ENCODE data around the gene STH. TPM values are rescaled to one million over a fixed set of nuclear protein-coding genes. Genes with fewer than 3 reads are reported as not detected.

STH gene
- total and polyA plus RNA-seq, 2 of the 4 experiments (the other 2 are of a cell fraction): not detected

GRCh38 chr17:45967378-45967777 lies 31.7 kb upstream of the STH start:
- H4K5ac ChIP-seq (ENCODE audit: low read depth, low read length): no peak overlapping the region
- H3K27me3 ChIP-seq (ENCODE audit: control insufficient read depth, insufficient read depth, low read length): peaks cover 38% of the 10 kb centered on the region
- no peak overlapping the region for H3K4ac ChIP-seq (ENCODE audit: low read depth, low read length)
- CTCF ChIA-PET: interaction anchor here (0.6 to 1.2 kb wide), 3 partner anchors 12 to 597 kb away, joined by 3 to 10 read pairs (median 4); no protein-coding TSS in a partner anchor
- no peak overlapping the region for H3K14ac ChIP-seq (replicated peaks; ENCODE audit: low read depth, low read length)
- no peak overlapping the region for H2AK5ac ChIP-seq (ENCODE audit: low read depth, low read length)
- H3K79me1 ChIP-seq (ENCODE audit: low read depth in 1 of 2, low read length in 2 of 2): no peaks in the 10 kb centered on the region
- POLR2A ChIA-PET (ENCODE audit: unreplicated experiment): no interaction called here
- H3K9ac ChIP-seq (ENCODE audit: low read depth, low read length): no peak overlapping the region
- no peak for DNase-seq
- WGBS, 2 experiments (ENCODE audit: extremely low coverage in 2 of 2, insufficient read length in 1 of 2): 46% methylated on average over 4 of the region's 5 CpGs; no CpG with 5 or more reads in 1 of the 2 experiments
- intact Hi-C loops (cut with micrococcal nuclease) (no loop called here), in situ Hi-C loops (cut with MboI; ENCODE audit: low sequenced_read_pairs) (no loop called here), dilution Hi-C loops (cut with HindIII; ENCODE audit: low sequenced_read_pairs, unreplicated experiment) (no loop called here)
- H3K4me1 ChIP-seq (ENCODE audit: control insufficient read depth, insufficient read depth, low read length): no peaks in the 10 kb centered on the region
- no peak overlapping the region for H2BK5ac ChIP-seq (ENCODE audit: low read depth, low read length, poor library complexity, severe bottlenecking)
- no peaks in the 10 kb centered on the region for H3K36me3 ChIP-seq (ENCODE audit: control insufficient read depth, insufficient read depth, low read length)
- no peak overlapping the region for H3K18ac ChIP-seq (ENCODE audit: low read depth, low read length)
- no peaks in the 10 kb centered on the region for H3K9me3 ChIP-seq (ENCODE audit: control insufficient read depth, insufficient read depth, low read length)
- H2AK9ac ChIP-seq (replicated peaks; ENCODE audit: low read depth, low read length, poor library complexity): no peak overlapping the region
- H4K8ac ChIP-seq (ENCODE audit: low read depth in 2 of 2, low read length in 2 of 2): no peak overlapping the region
- BruUV-seq (replicated peaks): no TSS peak
- H2BK120ac ChIP-seq (ENCODE audit: low read depth, low read length): no peak overlapping the region
- no peak overlapping the region for H4K91ac ChIP-seq (ENCODE audit: insufficient read depth, low read depth, low read length)
- H2BK20ac ChIP-seq (ENCODE audit: low read depth, low read length): no peak overlapping the region
- H3K56ac ChIP-seq (ENCODE audit: extremely low read depth, insufficient read depth, low read length): no peak overlapping the region
- H3K23ac ChIP-seq (ENCODE audit: low read depth, low read length): no peak overlapping the region
- no peaks in the 10 kb centered on the region for H4K20me1 ChIP-seq (ENCODE audit: insufficient read depth, low read length)
- no peak for TF ChIP-seq BHLHE40 (IDR thresholded peaks at IDR 0.05; ENCODE audit: low read depth, low read length)
- TF ChIP-seq RAD21 (IDR thresholded peaks at IDR 0.05; ENCODE audit: low read length): no peak
- TF ChIP-seq CHD1 (IDR thresholded peaks at IDR 0.05; ENCODE audit: low read depth, low read length): no peak
- TF ChIP-seq CEBPB (IDR thresholded peaks at IDR 0.05; ENCODE audit: low read depth, low read length): no peak
- no peak for TF ChIP-seq USF2 (IDR thresholded peaks at IDR 0.05; ENCODE audit: low read depth, low read length)
- TF ChIP-seq MAFK (IDR thresholded peaks at IDR 0.05; ENCODE audit: low read depth, low read length): no peak
- no peak for TF ChIP-seq FOS (IDR thresholded peaks at IDR 0.05; ENCODE audit: low read depth, low read length)
- TF ChIP-seq RFX5 (IDR thresholded peaks at IDR 0.05; ENCODE audit: low read depth, low read length): no peak
- TF ChIP-seq MXI1 (IDR thresholded peaks at IDR 0.05; ENCODE audit: borderline replicate concordance, low read depth, low read length): no peak
- TF ChIP-seq SMC3 (IDR thresholded peaks at IDR 0.05; ENCODE audit: low read depth, low read length): no peak
- no peak for TF ChIP-seq MAZ (IDR thresholded peaks at IDR 0.05; ENCODE audit: borderline replicate concordance, low read depth, low read length)
- no peak for TF ChIP-seq POLR2A (IDR thresholded peaks at IDR 0.05; ENCODE audit: low read depth, low read length)
- TF ChIP-seq RCOR1 (IDR thresholded peaks at IDR 0.05; ENCODE audit: insufficient replicate concordance, low read length): no peak
- TF ChIP-seq, protein P1, sequence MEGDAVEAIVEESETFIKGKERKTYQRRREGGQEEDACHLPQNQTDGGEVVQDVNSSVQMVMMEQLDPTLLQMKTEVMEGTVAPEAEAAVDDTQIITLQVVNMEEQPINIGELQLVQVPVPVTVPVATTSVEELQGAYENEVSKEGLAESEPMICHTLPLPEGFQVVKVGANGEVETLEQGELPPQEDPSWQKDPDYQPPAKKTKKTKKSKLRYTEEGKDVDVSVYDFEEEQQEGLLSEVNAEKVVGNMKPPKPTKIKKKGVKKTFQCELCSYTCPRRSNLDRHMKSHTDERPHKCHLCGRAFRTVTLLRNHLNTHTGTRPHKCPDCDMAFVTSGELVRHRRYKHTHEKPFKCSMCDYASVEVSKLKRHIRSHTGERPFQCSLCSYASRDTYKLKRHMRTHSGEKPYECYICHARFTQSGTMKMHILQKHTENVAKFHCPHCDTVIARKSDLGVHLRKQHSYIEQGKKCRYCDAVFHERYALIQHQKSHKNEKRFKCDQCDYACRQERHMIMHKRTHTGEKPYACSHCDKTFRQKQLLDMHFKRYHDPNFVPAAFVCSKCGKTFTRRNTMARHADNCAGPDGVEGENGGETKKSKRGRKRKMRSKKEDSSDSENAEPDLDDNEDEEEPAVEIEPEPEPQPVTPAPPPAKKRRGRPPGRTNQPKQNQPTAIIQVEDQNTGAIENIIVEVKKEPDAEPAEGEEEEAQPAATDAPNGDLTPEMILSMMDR (conservative IDR thresholded peaks at IDR 0.05; ENCODE audit: low read depth, low read length): no peak
- TF ChIP-seq NFE2L2 (IDR thresholded peaks at IDR 0.05; ENCODE audit: low read depth, low read length): no peak
- TF ChIP-seq, protein P2, sequence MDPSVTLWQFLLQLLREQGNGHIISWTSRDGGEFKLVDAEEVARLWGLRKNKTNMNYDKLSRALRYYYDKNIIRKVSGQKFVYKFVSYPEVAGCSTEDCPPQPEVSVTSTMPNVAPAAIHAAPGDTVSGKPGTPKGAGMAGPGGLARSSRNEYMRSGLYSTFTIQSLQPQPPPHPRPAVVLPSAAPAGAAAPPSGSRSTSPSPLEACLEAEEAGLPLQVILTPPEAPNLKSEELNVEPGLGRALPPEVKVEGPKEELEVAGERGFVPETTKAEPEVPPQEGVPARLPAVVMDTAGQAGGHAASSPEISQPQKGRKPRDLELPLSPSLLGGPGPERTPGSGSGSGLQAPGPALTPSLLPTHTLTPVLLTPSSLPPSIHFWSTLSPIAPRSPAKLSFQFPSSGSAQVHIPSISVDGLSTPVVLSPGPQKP (IDR thresholded peaks at IDR 0.05; ENCODE audit: borderline replicate concordance, low read depth, low read length): no peak
- H3K27ac ChIP-seq (ENCODE audit: insufficient read depth, low read length): no peak overlapping the region
- ATAC-seq (ENCODE audit: low read depth): no peak
- no peaks in the 10 kb centered on the region for H3K9me1 ChIP-seq (ENCODE audit: insufficient read depth, low read length)
- no peak overlapping the region for H3K4me3 ChIP-seq (ENCODE audit: insufficient read depth, low read depth, low read length)
- H2AFZ ChIP-seq (replicated peaks; ENCODE audit: low read length, poor library complexity): no peak overlapping the region
- no peak overlapping the region for H2BK15ac ChIP-seq (ENCODE audit: low read depth, low read length)
- H3K4me2 ChIP-seq (ENCODE audit: low read depth, low read length): no peak overlapping the region

All from IMR-90 (cell line).